Ishikawa (cell line): Measurements from ENCODE around the gene SSTR4.

Experiments
- EGR1 ChIP-seq: IDR thresholded peaks from 2 replicates; pipeline ENCODE4 v1.6.1; 2012
- EP300 ChIP-seq: IDR thresholded peaks from 2 replicates; pipeline ENCODE4 v1.6.1; 2012; ENCODE audit warnings: borderline replicate concordance

DNA sequence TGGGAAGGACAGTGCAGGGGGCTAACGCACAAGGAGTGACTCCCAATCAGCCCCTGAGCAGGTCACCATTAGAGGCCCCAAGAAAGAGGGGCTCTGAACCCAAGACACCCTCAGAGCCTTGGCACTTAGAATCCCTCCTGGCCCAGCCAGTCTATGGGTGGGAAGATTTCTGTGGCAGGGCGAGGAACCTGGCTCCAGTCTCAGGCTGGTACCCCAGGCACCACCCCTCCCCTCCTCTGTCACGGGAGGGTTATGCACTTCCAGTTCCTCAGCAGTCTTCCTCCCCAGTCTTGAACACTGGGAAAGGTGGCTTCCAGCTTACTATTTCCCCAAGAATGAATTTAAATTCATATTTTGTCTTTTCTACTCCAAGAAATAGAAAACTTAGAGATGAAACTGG lies 27.6 kb upstream of the SSTR4 start:
- TF ChIP-seq EP300 (no peak), EGR1 (no peak)
